SU-DHL-6 (cell line): Measurements from ENCODE around the gene FAM89A.

ENCODE experiments used
- CTCF ChIP-seq: fragments of 200-600 bp; sonication (generic); IDR thresholded peaks from one replicate; pipeline ENCODE4 v1.5.1; 2017; ENCODE audit warnings: antibody characterized with exemption, mild to moderate bottlenecking, low read length, moderate library complexity; ENCODE audit not compliant: insufficient read depth, poor library complexity, severe bottlenecking
- EZH2phosphoT487 ChIP-seq: fragments of 200-600 bp; sonication (generic), shearing (Covaris generic); conservative IDR thresholded peaks from 2 replicates; pipeline ENCODE4 v1.6.1; 2018; ENCODE audit warnings: mild to moderate bottlenecking, antibody characterized with exemption, low read length, moderate library complexity, mixed read lengths

GRCh38 chr1:231011963-231012362, 28.1 kb downstream of the FAM89A start:
- TF ChIP-seq CTCF: no peak
- TF ChIP-seq EZH2phosphoT487: no peak
